Uterus (tissue), 4 donors: Measurements from ENCODE around the gene ACTR3C. TPM values are rescaled to one million over a fixed set of nuclear protein-coding genes. Genes with fewer than 3 reads are reported as not detected.
"Not testable (repeated sequence)": the region's sequence is repeated elsewhere in the genome, so short reads cannot be mapped to it uniquely, and the experiment has no call there.

Experiments used
- DNase-seq, 2 donors: peaks; one replicate each; pipeline ENCODE4 v3.0.0-alpha.2; 2019 to 2020
- H3K27ac ChIP-seq, 2 donors: fragments of 200-600 bp; sonication (generic); 1 replicate in 1 of 2; 2 replicates in 1 of 2; pipeline ENCODE4 v1.5.1; 2016 to 2018
- H3K27me3 ChIP-seq, 2 donors: fragments of 200-600 bp; sonication (generic); one replicate each; pipeline ENCODE4 v1.5.1; 2018 to 2019; ENCODE audit warnings: control low read depth in 1 of 2
- H3K36me3 ChIP-seq, 2 donors: fragments of 200-600 bp; sonication (generic); one replicate each; pipeline ENCODE4 v1.5.1; 2019; ENCODE audit warnings: control low read depth in 1 of 2
- H3K4me1 ChIP-seq, 2 donors: fragments of 200-600 bp; sonication (generic); one replicate each; pipeline ENCODE4 v1.5.1; 2018 to 2019; ENCODE audit warnings: control low read depth in 1 of 2
- H3K4me3 ChIP-seq, 2 donors: fragments of 200-600 bp; sonication (generic); 1 replicate in 1 of 2; 2 replicates in 1 of 2; pipeline ENCODE4 v1.5.1; 2018 to 2019; ENCODE audit warnings: mild to moderate bottlenecking in 1 of 2
- H3K9me3 ChIP-seq, 2 donors: fragments of 200-600 bp; sonication (generic); one replicate each; pipeline ENCODE4 v1.5.1; 2019; ENCODE audit warnings: control low read depth in 1 of 2
- intact Hi-C: fragments of 100-400 bp; cut with DNase I; formaldehyde crosslinking; loops from one replicate; pipeline ENCODE4 v1.15.1; 2023; ENCODE audit warnings: low total_unique reads
- total RNA-seq, 4 donors: library from RNA; depleted of rRNA in 3 of 4; stranded (reverse); fragments of >200 nt in 3 of 4; gene quantifications; one replicate each; pipeline versions ENCODE4 v1.1.0 to v1.2.4, GENCODE V29; 2014 to 2023
- donor health status: DM: yes; HTN: yes; CAD: no.

The ACTR3C gene
- total RNA-seq, 4 donors from 2014 or later: 2.6 to 13.1 (median 10.3) TPM

DNA sequence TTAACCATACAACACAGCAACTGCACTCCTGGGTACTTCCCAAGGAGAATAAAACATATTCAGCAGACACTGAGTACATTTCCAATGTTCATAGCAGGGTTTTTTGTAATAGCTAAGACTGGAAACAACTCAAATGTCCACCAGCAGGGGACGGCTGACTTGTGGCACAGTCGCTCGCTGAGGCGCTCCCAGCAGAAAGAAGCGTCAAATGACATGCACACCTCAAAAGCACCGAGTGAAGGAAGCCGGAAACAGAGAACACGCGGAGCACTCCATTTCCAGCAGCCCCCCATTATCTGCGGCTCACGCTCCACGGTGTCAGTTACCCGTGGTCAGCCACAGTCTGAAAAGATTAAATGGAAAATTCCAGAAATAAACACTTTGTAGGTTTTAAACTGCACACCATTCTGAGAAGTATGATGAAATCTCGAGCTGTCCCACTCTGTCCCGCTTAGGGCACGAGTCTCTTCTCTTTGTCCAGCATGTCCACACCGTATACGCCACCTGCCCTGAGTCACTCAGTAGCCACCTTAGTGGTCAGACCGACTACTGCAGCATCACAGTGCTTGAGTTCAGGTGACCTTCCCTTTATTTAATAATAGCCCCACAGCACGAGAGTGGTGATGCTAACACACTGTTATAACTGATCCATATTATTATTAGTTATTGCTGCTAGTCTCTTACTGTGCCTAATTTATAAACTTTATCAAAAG lies 56.2 kb downstream of the ACTR3C start:
- H3K36me3 ChIP-seq, H3K9me3 ChIP-seq, H3K4me1 ChIP-seq, H3K27me3 ChIP-seq, H3K27ac ChIP-seq, H3K4me3 ChIP-seq, intact Hi-C loops, DNase-seq: not testable (repeated sequence)

DNA sequence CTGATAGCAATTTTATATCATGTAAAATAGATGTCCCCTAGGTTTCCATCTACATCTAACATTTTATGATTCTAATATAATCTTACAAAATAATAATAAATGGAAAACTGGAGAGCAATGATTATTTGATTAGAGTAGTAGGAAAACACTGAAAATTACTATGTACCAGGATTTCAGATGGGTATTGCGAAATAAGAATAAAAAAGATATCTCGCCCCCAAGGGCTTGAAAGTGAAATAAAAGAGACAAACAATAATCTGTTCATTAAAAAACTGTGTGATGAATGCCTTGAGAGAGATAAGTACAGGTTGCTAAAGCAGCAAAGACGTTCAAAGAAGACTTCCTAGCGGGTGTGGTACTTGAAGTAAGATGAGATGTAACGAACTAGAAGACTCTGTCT lies 60.7 kb downstream of the ACTR3C start:
- DNase-seq, H3K27me3 ChIP-seq, H3K36me3 ChIP-seq, H3K4me1 ChIP-seq, H3K27ac ChIP-seq, H3K4me3 ChIP-seq, intact Hi-C loops, H3K9me3 ChIP-seq: not testable (repeated sequence)

DNA sequence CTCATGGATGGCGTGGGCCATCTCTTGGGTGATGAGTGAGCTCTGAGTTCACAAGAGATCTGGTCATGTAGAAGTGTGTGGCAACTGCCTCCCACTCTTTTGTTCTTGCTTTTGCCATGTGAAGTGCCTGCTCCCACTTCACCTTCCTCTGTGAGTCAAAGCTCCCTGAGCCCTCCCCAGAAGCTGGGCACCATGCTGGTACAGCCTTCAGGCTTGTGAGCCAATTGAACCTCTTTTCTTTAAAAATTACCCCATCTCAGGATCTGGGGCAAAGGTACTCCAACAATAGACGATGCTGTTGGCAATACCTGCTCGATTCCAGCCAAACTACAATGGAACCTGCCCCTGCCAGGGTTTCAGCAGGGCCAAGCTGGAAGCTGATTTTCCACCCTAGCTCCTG lies 75.6 kb downstream of the ACTR3C start:
- H3K9me3 ChIP-seq, H3K27me3 ChIP-seq, H3K4me1 ChIP-seq, intact Hi-C loops, H3K36me3 ChIP-seq, DNase-seq, H3K27ac ChIP-seq, H3K4me3 ChIP-seq: not testable (repeated sequence)

DNA sequence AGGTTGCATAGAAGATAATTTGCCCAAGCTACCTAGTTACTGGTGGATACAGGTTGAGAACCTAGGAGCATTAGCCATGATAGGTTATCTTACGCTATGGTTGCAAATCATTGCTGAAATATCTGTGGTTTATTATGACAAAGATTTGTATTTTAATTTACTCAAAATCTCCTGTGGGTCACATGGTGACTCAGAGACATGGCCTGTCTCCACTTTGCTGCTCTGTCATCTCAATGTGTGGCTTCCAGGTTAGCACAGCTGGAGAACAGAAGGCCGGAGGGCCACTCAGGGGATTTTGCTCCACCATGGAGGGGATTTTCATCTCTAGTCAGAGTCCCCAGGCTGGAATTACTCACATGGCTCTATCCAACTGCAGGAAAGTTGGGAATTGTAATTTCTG lies 78.1 kb downstream of the ACTR3C start:
- DNase-seq, intact Hi-C loops, H3K4me3 ChIP-seq, H3K36me3 ChIP-seq, H3K27me3 ChIP-seq, H3K9me3 ChIP-seq, H3K4me1 ChIP-seq, H3K27ac ChIP-seq: not testable (repeated sequence)

DNA sequence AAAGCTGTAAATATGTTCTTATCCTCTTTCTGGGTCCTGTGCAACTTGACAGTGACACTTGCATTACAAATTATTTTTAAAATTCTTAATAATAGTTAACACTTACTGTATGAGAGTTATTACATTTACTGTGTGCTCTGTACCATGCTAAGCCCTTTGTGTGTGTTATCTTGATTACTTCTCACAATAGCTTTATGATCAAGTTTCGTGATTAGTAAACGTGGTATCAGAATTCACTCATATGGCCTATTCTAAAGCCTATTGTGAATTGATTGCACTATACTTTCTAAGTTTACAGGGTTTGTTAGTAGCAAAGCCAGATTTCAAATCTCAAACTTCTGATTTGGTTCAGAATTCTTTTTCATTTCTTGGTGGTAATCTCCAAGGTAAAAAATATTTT lies 80.4 kb downstream of the ACTR3C start:
- intact Hi-C loops, H3K9me3 ChIP-seq, H3K27ac ChIP-seq, H3K36me3 ChIP-seq, H3K4me1 ChIP-seq, H3K27me3 ChIP-seq, H3K4me3 ChIP-seq, DNase-seq: not testable (repeated sequence)

DNA sequence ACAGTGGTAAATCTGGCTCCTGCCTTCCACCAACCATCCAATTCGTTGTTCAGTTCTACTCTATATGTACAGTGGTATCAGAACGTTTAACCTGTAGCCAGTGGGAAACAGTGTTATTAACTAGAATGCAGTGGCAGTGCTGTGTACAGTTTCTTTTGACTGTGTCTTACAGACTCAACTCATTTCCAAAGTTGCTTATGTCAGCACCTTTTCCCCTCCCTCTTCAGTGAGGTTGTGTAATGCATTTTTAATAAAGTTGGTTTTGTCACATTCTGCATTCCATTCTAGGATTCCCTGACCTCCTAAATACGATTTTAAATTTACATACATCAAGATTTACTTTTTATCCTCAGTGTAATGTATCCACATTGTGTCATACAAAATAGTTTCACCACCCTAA lies 97.9 kb downstream of the ACTR3C start:
- H3K4me1 ChIP-seq, H3K9me3 ChIP-seq, intact Hi-C loops, H3K36me3 ChIP-seq, H3K4me3 ChIP-seq, H3K27ac ChIP-seq, DNase-seq, H3K27me3 ChIP-seq: not testable (repeated sequence)

DNA sequence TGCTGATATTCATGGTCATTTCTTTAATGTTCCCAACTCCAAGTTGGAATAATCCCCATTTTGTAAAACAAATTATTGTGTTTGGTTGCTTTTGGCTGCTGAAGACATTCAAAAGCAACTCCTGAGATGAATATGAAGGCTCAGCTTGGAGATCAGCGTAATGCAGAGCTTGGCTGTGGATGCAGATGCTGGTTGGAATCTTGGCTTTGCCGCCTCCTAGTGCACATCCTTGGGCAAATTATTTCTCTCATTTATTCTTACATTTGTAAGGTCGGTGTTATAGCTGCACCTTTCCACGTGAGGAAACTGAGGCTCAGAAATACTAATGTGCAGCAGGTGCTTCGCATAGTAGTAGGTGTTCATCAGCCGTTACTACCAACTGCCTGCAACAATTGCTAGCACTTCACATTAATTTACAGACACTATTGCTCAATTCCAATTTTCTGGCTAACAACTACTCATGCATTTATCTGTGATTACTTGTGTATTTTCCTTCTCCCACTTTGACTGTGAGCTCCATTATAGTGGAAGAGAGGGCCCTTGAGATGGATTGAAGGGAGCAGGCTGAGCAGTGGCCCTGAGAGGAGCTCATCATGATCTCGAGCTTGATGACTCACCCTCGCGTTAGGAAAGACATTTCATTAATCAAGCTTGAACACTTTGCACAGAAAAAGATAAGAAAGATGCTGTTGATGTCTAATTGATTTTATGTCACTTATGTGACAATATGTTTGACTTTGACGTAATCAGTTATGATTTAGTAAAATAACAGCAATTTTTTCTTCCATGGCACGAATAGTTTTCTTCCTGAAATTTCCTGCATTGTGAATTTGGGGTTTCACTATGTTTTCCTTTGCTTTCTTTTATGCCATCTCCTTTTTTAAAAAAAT lies 101.0 kb downstream of the ACTR3C start:
- H3K9me3 ChIP-seq, intact Hi-C loops, DNase-seq, H3K27ac ChIP-seq, H3K27me3 ChIP-seq, H3K36me3 ChIP-seq, H3K4me3 ChIP-seq, H3K4me1 ChIP-seq: not testable (repeated sequence)

DNA sequence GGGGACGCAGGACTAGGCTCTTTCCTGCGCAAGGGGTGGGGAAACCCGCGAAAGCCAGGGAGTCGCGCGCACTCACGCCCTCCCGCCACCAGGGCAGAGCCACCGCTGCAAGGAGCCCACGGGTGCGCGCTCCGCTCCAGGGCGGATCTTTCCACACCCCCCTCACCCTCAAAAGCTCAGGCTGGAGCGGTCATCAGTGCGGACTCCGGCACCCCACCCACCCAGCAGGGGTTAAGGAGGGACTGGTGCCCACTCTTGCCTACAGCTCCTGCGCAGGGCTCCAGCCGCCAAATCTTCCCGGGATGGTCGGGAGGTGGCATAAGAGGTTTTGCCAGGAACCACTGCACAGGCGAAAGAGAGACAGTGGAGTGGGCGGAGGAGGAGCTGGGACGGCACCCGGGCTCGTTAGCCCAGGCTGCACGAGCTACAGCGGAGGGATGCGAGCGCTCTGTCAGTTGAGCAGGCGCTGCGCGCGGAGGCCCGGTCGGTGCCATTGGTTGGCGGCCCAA lies 102.6 kb downstream of the ACTR3C start:
- DNase-seq: peak in 1 of 2 donors; percentile 29
- intact Hi-C loops, H3K36me3 ChIP-seq, H3K9me3 ChIP-seq, H3K4me1 ChIP-seq, H3K27me3 ChIP-seq: not testable (repeated sequence)
- H3K4me3 ChIP-seq: peak overlapping the region; percentile 16 to 18
- H3K27ac ChIP-seq: peak overlapping the region in 1 of 2 donors; percentile 37

DNA sequence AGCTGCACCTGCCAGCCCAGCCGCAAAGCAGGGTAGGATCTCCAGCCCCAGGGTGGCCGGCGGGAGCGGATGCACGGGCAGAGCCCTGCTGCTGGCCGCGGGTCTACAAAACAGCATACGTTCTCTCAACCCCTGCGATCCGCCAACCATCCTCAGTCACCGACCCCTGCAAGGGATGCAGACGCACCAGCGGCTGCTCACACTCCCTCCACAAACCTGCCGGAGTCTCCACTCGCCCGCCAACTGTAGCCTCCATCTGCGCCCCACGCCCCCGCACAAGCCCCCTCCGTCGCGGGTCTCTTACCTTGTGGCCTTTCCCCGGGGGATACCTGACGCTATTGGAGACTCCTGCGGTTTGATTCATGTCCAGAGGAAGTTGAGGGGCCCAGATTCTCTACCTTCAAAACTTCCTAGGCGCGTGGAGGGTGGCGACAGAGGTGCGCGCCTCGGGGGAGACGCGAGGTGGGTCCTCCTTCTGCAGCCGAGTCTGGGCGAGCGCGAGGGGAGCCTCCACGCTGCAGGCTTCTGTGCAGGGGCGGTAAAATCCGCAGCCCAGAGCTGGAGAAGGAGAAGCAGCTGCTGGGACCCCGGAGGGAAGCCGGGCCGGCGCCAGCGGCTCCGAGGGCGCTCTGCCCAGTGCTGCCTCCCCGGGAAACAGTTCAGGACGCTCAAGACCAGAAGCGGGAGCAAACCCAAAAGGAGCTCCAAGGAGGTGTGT lies 103.2 kb downstream of the ACTR3C start:
- H3K4me3 ChIP-seq: peak overlapping the region in 1 of 2 donors; percentile 18
- H3K9me3 ChIP-seq, H3K4me1 ChIP-seq, intact Hi-C loops, H3K36me3 ChIP-seq, DNase-seq, H3K27me3 ChIP-seq, H3K27ac ChIP-seq: not testable (repeated sequence)

DNA sequence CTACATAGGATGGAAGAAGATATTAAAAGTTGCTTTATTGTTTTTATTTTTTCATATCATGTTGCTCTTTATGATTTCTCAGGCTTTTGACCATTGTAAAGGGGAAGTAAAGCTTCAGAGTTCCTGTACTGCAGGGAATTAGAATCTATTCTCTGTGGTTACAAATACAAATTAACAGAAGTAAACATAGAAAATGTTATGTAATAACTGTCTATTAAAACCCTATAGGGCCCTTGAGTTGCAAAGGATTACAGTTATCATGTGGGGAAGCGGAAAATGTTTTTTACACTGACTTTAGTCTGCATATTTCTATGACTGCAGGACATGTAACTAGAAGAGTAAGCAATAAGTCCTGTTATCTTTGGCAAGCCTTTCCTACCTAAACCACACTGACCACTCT lies 116.5 kb downstream of the ACTR3C start:
- DNase-seq, H3K9me3 ChIP-seq, H3K4me3 ChIP-seq, H3K27ac ChIP-seq, H3K4me1 ChIP-seq, H3K36me3 ChIP-seq, H3K27me3 ChIP-seq, intact Hi-C loops: not testable (repeated sequence)

DNA sequence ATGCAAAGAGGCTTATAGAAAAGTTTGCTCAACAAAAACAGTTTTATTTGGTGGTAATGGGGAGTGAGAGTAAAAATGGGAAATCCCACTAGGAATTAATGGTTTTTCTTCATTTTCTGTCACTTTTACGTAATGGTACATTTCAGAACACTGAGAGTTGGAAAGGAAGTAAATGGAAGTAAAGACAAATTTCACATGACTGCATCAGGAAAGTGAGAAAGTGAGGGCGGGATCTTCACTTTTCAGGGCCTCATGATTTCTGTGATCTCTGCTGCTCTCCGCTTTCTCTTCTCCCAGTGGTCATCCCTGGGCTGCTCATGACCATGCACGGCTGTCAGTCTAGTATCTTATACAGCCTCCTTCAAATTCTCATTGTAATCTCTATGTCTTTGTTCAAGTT lies 117.5 kb downstream of the ACTR3C start:
- DNase-seq, H3K4me3 ChIP-seq, H3K27me3 ChIP-seq, H3K36me3 ChIP-seq, H3K27ac ChIP-seq, H3K4me1 ChIP-seq, intact Hi-C loops, H3K9me3 ChIP-seq: not testable (repeated sequence)

DNA sequence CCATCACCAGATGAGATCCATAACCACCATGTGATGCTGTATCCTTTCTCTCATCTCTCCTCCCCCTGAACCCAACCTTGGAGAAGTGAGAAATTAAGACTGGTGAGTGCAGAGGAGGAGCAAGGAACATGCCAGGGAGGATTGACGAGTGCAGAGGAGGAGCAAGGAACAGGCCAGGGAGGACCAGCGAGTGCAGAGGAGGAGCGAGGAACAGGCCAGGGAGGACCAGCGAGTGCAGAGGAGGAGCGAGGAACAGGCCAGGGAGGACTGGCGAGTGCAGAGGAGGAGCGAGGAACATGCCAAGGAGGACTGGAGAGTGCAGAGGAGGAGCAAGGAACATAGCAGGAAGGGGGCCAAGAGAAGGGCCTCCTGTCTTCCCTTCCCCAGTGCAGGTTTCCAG lies 118.8 kb downstream of the ACTR3C start:
- H3K4me3 ChIP-seq, intact Hi-C loops, DNase-seq, H3K27me3 ChIP-seq, H3K4me1 ChIP-seq, H3K9me3 ChIP-seq, H3K27ac ChIP-seq, H3K36me3 ChIP-seq: not testable (repeated sequence)

DNA sequence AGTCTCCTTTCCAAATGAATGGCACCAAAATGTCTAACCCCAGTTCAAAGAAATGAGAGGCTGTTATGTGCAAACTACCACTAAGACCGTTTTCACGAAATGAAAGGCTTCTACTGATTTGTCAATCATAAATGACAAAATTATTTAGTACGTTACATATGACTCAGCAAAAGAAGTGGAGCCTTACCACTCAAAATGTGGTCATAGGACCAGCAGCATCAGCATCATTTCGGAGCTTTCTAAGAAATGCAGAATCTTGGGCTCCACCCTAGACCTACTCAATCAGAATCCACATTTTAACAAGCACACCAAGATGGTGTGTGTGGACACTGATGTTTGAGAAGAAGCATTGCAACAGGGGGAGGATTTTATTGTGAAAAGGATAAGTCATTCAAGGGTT lies 120.5 kb downstream of the ACTR3C start:
- H3K9me3 ChIP-seq, H3K27me3 ChIP-seq, H3K4me1 ChIP-seq, H3K36me3 ChIP-seq, intact Hi-C loops, DNase-seq, H3K27ac ChIP-seq, H3K4me3 ChIP-seq: not testable (repeated sequence)
